ENCODE results near the gene BAG2.

- TF ChIP-seq, protein P1, sequence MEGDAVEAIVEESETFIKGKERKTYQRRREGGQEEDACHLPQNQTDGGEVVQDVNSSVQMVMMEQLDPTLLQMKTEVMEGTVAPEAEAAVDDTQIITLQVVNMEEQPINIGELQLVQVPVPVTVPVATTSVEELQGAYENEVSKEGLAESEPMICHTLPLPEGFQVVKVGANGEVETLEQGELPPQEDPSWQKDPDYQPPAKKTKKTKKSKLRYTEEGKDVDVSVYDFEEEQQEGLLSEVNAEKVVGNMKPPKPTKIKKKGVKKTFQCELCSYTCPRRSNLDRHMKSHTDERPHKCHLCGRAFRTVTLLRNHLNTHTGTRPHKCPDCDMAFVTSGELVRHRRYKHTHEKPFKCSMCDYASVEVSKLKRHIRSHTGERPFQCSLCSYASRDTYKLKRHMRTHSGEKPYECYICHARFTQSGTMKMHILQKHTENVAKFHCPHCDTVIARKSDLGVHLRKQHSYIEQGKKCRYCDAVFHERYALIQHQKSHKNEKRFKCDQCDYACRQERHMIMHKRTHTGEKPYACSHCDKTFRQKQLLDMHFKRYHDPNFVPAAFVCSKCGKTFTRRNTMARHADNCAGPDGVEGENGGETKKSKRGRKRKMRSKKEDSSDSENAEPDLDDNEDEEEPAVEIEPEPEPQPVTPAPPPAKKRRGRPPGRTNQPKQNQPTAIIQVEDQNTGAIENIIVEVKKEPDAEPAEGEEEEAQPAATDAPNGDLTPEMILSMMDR (conservative IDR thresholded peaks at IDR 0.05; ENCODE audit: low read depth, low read length) = no peak
- no peak for TF ChIP-seq EZH2 (IDR thresholded peaks at IDR 0.05; ENCODE audit: low read length, unreplicated experiment)
These were observed 5.6 kb downstream of the BAG2 start for GRCh38 chr6:57177545-57178265.
